ENCODE results near the gene FBXO3. TPM values are rescaled to one million over a fixed set of nuclear protein-coding genes. Genes with fewer than 3 reads are reported as not detected.

Gene FBXO3
- total and polyA plus RNA-seq, 2 of the 13 experiments (the other 11 are each of a cell fraction or from before 2014, with no cell fraction given) = 20.4 to 27.6 TPM

DNA sequence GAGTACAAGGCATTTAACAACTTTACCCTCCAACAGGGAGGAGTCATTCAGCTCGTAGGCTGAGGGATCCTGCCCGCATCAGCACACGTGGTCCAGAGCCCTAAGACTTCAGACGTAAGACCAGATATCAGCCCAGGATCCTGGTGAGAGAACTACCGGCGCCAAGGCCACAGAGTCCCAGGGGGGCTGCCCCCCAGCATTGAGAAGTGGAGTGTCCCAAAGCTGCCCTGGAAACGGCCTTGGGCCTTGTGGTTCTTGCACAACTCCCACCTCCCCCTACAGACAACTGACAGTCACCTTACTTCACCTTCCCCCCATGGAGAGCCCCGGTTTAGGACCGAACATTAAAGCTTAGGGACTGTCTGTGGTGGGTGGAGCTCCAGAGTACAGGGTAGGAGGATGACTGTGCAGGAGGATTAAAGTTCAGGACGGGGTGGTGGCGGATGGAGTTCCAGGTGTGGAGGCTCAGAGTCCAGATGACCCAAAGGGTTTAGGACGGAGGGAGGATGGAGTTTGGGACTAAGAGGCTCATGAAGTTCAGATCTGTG, 74.7 kb downstream of the FBXO3 start (continued):
- TF ChIP-seq, protein P1, sequence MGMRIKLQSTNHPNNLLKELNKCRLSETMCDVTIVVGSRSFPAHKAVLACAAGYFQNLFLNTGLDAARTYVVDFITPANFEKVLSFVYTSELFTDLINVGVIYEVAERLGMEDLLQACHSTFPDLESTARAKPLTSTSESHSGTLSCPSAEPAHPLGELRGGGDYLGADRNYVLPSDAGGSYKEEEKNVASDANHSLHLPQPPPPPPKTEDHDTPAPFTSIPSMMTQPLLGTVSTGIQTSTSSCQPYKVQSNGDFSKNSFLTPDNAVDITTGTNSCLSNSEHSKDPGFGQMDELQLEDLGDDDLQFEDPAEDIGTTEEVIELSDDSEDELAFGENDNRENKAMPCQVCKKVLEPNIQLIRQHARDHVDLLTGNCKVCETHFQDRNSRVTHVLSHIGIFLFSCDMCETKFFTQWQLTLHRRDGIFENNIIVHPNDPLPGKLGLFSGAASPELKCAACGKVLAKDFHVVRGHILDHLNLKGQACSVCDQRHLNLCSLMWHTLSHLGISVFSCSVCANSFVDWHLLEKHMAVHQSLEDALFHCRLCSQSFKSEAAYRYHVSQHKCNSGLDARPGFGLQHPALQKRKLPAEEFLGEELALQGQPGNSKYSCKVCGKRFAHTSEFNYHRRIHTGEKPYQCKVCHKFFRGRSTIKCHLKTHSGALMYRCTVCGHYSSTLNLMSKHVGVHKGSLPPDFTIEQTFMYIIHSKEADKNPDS (CRISPR knock-in tag; IDR thresholded peaks at IDR 0.05) = no peak
- no peak for TF ChIP-seq IKZF4 (CRISPR knock-in tag; IDR thresholded peaks at IDR 0.05; ENCODE audit: borderline replicate concordance, low read depth, not compliant biosample characterization)
- peak; percentile 27; the same call in 1 of the 2 replicates for TF ChIP-seq HMG20A (CRISPR knock-in tag; IDR thresholded peaks at IDR 0.05; ENCODE audit: borderline replicate concordance)
- TF ChIP-seq ZNF562 (CRISPR knock-in tag; IDR thresholded peaks at IDR 0.05; ENCODE audit: borderline replicate concordance) = no peak
- no peak for TF ChIP-seq ZNF383 (CRISPR knock-in tag; IDR thresholded peaks at IDR 0.05; ENCODE audit: borderline replicate concordance)
- TF ChIP-seq AKAP8 (CRISPR knock-in tag; IDR thresholded peaks at IDR 0.05) = no peak
- no peak for TF ChIP-seq ZNF572 (CRISPR knock-in tag; IDR thresholded peaks at IDR 0.05)
- 0 out of 2 replicates have a peak, but pooled peaks have one; percentile 32 for TF ChIP-seq RFXANK (CRISPR knock-in tag; IDR thresholded peaks at IDR 0.05)
- TF ChIP-seq CEBPZ (IDR thresholded peaks at IDR 0.05; ENCODE audit: low read length) = no peak
- no peak for TF ChIP-seq REL (CRISPR knock-in tag; conservative IDR thresholded peaks at IDR 0.05)
- TF ChIP-seq, protein P2, sequence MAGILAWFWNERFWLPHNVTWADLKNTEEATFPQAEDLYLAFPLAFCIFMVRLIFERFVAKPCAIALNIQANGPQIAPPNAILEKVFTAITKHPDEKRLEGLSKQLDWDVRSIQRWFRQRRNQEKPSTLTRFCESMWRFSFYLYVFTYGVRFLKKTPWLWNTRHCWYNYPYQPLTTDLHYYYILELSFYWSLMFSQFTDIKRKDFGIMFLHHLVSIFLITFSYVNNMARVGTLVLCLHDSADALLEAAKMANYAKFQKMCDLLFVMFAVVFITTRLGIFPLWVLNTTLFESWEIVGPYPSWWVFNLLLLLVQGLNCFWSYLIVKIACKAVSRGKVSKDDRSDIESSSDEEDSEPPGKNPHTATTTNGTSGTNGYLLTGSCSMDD (CRISPR knock-in tag; IDR thresholded peaks at IDR 0.05) = no peak
- TF ChIP-seq CTCF (CRISPR knock-in tag; IDR thresholded peaks at IDR 0.05) = 0 out of 2 replicates have a peak, but pooled peaks have one; percentile 11
- no peak for TF ChIP-seq CAMTA2 (CRISPR knock-in tag; IDR thresholded peaks at IDR 0.05; ENCODE audit: borderline replicate concordance)

Data from HepG2 (cell line).